Cardiac septum (tissue), 1 donor: ENCODE data around the gene KCNQ2. TPM values are rescaled to one million over a fixed set of nuclear protein-coding genes. Genes with fewer than 3 reads are reported as not detected.

ENCODE experiments used
- DNase-seq: peaks from one replicate; pipeline ENCODE4 v3.0.0-alpha.2; 2020; ENCODE audit warnings: low spot score
- intact Hi-C: fragments of 100-400 bp; cut with DNase I; formaldehyde crosslinking; loops from one replicate; pipeline ENCODE4 v1.14.0; 2022
- total RNA-seq: library from RNA; stranded (reverse); fragmentation: NEBNext Ultra II Directional; extraction: Animal tissue kit (Norgen Biotek cat#: 25700); gene quantifications from one replicate; pipeline ENCODE4 v1.2.1, GENCODE V29; 2021
- donor health status: DM: no; HTN: no; CAD: no.

The KCNQ2 gene
- total RNA-seq, 1 donor from 2014 or later, result 0.86 TPM

DNA sequence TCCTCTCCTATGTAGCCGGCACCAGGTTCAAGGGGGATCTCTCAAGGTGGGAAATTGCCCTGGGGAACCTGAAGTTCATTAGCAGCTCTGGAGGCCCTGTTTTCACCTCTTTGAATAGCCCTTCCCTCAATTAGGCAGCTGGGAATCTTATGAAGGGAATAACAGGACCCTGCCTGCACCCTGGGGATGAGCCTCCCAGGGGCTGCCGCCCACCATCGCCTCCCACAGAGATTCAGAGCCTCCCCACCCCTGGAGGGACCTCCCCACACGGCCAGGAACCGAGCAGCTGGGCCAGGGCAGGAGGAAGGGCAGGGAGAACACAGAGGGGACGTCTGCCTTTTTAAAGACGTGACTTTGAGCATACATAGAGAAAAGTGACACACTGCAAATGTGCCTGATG lies 31.1 kb upstream of the KCNQ2 start:
- no peak for DNase-seq
- intact Hi-C loops, result no loop called here

DNA sequence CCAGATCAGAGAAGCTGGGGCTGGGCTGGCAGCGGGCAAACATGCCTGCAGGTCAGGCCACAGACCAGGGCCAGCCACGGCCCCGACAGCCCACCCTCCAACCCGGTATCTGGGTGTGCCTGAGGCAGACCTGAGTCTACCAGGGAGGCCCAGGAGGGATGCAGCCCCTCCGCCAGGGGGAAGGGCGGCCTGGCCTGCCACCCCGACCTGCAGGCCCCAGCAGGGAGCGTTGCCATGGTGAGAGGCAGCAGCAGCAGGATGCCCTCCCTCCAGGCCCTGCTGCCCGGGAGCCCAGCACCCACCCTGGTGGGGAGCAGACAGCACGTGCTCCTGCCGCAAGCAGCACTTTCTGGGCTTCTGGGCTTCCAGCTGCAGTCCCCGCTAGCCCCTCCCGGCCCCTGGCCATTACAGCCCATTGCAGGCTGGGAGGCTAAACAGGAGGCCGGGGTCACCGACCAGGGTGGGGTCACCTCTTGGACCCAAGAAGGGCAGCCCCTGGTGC lies 30.3 kb upstream of the KCNQ2 start:
- intact Hi-C loops, result no loop called here
- DNase-seq, result no peak

DNA sequence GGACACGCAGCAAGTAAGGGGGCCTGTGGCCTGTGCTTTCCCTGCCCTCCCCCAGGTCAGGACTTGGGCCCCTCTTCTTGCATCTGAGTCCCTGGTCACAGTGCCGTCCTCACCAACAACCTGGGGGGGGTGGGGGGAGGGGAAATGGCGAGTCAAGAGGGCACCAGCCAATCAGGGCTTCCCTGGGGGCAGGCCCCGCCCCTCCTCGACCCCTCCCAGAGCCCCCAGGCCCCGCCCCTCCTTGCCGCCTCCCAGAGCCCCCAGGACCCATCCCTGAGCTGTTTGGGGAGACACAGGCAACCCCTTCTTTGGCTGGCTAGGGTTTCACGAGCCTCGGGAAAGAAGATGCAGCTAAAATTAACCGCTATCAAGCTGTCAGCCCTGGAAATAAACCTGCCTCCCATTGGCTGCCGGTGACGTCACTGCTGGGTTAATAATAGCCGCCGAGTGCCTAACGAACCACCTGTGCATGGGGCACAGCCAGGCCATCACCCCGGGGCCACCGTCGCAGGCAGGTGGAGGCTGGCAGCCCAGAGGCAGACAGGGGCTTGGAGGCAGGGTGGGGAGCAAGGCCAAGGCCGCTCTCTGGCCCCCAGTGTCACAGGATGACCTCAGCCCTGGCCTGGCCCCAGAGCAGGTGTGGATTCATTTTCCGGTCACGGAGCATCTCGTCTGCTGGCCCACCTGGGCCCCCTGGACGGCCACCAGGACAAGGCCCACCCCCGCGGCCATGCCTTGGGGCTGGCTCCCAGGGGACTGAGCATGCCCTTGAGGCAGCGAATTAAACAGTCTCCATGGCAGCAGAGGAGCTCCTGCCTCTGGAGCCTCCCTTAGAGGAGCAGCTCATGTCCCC lies 29.6 kb upstream of the KCNQ2 start:
- DNase-seq, result peak; percentile 92
- intact Hi-C loops, result no loop called here

DNA sequence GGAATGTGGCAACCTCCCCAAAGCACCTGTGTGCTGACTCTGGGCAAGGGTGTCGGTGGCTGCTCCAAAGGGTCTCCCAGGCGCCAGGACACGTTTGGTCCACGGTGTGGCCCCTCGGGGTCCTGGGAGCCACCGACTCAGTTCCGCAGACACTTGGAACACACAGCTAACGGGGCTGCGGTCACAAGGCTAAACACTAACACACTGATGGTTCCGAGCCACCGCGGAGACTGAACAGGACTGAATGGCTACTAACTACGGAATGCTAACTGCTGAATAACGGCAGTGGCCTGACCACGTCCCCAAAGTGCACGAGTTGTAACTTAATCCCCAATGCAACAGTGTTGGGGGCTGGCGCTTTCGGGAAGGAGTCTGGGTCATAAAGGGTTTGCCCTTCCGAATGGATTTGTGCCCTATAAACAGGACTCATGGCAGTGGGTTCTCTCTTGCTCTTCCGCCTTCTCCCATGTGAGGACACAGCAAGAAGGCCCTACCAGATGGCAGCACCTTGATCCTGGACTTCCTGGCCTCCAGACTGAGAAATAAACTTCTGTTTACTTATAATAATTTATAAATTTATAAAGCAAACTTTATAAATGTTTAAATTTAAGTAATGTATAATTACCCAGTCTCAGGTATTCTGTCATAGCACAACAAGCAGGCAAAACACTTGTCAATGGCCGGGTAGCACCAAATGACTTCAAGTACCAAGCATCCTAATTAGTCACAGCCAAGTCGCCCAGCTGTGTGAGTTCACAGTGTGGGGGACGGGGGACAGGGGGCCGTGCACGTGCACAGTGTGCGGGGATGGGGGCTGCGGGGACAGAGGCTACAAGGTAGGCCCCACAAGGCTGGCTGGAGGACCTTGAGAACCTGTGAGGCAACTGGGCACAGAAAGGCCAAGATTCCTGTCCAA lies 28.7 kb upstream of the KCNQ2 start:
- intact Hi-C loops, result no loop called here

DNA sequence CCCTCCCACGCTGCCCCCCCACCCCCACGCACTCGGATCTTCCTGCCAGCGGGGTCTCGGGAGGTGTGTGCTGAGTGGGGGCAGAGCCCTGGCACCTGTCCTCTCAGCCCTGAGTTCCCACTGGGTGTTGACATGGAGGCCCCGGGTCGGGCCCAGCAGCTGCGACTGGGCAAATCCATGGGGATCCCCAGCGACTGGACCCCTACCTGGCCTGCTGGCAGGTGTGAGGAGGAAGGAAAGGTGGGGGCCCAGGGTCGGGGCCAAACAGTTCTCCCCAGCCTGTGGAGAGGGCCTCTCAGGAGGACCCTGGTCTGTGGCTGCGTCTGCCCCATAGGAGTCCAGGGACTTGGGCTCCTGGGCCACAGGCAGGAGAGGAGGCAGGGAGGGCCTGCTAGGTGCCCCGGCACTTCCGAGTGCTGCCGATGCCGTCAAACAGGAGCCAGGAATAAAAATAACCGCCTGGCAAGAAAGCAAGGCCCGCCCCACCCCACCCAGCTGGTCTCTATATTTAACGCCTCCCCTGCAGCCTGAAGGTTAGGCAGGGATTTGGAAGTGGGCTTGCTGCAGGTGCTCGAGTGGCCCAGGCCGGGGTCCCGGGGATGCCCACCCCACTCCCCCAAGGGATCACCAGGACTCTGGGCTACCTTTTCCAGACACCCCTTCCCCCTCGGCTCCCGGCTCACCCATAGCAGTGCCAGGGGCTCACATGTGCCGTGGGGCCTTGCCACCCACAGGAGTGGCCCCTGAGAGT lies 27.9 kb upstream of the KCNQ2 start:
- no peak for DNase-seq
- intact Hi-C loops, result no loop called here

More for the DNA sequence above, 28.7 kb upstream of the KCNQ2 start:
- no peak for DNase-seq

DNA sequence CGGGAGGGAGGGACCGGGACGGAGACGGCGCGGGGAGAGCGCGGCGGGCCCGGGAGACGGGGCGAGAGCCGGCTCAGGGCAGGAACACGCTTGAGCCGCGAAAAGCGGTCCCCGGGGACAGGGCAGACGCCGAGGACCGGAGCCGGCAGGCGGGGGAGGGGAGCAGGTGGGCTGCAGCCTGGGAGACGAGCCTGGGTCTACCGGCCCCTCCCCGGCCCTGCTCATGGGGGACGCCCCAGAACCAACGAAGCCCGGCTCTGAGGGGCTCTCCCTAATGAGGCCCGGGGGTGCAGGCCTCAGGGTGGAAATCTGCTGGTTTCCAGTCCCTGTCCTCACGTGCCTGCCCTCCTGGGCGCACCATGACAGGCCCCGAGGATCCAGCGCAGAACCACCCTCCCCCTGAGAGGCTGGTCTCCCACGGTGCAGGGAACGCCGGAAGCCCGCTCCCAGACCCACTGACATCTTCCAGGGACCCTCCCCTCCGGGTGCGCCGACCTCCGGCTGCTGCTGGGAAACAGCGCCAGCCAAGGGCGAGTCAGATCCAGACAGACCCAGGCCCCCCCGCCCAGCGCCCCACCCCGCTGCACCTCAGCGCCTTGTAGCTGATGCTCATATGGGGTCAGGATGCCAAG lies 27.0 kb upstream of the KCNQ2 start:
- intact Hi-C loops, result no loop called here
- no peak for DNase-seq

DNA sequence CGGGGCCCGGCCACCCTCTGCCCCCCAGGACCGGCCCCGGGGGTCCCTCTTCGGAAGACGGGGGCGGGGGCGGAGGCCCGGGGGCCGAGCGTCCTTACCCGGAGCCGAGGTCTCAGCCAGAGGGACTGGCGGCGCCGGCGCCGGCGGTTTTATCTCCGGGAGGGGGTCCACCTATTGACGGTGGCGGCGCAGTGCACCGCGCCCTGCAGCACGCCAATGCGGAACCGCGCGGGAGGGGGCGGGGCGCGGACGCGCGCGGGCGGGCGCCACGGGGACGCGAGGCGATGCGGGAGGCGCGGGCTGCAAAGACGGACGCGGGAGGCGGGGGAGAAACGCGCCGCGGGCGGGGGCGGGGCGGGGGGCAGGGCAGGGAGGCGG lies 26.5 kb upstream of the KCNQ2 start, which contains the start of gene EEF1A2:
EEF1A2 (minus strand) TSS at position 124 of the 378 bp plus-strand sequence. CDS start 1,320 bp downstream, outside the sequence.
- DNase-seq, result no peak
- intact Hi-C loops, result no loop called here

DNA sequence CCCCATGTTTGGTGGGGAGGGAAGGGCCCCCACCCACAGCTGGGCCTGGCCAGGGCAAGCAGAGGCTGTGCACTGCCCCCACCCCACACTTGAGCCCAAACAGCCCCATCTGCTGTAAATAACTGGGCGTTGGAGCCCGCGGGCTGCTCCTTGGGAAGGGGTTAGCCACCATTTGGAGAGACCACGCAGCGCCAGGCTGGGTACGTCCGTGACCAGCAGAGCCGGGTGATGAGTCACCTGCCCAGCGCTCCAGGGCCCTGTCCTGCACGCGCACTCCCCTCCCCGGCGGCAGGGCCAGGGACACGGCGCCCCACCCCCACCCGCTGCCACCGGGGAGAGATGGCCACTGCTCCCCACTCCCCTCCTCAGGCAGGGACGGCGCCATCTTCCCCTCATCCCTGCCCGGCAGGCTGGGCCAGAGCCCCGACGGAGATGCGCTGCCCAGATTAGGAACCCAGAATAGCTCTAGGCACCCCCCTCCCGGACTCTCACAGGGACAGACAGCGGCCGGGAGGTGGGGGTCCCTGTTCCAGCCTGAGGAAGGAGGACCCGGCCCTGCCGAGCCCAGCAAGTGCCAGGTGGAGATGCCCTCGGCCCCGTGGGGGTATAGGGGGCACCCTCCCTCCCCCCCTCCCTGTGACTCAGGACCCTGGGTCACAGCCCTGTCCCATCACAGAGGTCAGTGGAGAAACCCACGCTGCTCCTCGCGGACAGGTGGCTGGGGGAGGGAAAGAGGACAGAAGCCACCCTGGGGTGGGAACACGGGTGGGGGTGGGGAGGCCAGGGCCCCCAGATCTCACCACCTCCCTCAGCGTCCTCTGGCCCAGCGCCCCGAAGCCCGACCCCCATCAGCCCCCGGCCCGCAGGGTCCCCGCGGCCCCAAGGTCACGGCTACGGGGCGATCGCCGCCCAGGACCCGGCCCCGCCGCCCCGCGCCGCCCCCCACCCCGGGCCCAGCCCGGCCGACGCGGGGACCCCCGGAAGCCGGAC lies 25.8 kb upstream of the KCNQ2 start:
- intact Hi-C loops, result no loop called here

DNA sequence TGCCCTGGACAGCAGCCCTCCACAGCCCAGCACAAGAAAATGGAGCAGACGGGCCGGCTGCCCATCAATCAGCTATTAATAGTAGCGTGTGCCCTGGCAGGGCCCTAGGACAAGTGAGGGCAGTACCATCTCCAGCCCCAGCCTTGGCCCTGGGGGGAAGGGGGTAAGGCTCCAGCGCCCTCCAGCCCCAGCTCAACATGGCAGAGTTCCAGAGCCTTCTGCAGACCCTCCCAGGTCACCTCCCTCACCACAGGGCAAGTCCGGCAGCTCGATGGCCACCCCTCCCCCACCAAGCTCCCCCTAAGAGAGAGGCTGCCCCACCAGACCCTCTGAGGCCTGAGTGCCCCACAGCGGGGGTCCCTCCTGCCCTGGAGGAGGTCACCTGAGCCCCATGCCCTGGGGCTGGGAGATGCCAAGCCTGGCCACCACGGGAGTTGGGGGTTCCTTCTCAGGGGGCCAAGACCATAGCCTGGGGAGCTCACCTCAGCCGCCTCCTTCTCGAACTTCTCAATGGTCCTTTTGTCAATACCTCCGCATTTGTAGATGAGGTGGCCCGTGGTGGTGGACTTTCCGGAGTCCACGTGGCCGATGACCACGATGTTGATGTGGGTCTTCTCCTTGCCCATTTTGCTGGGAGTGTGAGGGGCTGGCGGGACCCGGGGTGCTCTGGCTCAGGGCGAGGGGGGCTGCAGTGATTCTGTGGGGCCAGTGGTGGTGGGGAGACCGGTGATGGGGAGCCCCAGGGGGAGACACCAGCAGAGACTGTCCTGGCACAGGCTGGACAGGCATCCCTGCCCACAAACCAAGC lies 24.9 kb upstream of the KCNQ2 start:
- intact Hi-C loops, result no loop called here
- DNase-seq, result no peak

More for the DNA sequence above, 25.8 kb upstream of the KCNQ2 start:
- DNase-seq, result no peak

DNA sequence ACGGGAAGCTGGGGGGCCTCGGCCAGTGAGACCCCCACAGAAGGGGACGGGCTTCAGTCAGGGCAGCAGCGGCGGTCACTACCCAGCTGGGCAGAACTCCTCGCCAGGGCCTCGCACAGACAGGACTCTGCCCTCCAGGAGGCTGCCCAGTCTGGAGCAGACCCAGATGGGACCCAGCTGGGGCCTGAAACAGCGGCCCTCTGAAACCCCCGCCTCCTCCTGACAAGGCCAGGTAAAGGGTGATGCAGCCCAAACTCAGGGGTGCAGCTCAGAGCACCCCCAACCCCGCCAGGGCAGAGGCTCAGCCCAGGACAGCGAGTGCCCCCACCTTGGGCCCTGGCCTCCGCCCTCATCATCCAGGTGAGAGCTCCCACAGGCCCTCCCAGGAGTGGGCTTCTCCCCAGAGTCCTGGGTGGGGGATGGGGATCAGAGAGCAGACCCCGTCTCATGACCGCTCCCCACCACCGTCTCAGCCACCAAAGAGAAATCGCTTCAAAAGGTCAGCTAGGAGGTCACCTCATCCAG lies 24.2 kb upstream of the KCNQ2 start:
- intact Hi-C loops, result loop anchor here (1.0 kb wide), 1 partner anchor 24 kb away; the partner anchor contains the start of gene PPDPF
- no peak for DNase-seq

DNA sequence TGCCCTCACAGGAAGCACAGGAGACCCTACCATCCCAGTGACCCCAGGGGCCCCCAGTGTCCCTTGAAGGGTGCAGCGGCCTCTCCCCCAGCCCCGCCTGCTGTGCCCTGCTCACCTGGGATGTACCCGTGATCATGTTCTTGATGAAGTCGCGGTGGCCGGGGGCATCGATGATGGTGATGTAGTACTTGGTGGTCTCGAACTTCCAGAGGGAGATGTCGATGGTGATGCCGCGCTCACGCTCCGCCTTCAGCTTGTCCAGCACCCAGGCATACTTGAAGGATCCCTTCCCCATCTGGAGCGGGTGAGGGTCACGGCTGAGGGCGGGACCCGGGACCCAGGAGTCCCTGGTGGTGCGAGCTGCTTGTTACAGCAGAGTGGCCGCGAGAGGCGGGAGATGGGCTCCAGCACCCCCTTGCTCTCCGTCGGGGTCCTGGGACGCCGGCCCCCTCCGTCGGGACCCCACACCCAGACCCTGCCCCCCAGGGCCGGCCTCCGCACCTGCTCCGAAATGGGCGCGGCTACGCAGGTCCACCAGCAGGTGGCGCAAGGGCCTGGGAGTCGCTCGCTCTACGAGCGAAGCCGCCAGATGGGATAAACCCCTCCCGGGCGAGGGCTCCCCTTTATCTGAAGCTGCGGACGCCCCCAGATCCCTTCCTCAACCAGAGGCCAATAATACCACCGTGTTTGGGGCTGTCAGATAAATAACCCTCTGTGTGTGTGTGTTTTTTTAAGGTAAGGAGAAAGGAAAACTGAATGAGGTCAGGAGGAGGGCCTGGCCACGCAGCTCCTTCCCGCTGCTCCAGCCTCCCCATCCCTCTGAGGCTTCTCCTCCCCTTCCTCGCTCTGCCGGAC lies 23.5 kb upstream of the KCNQ2 start:
- DNase-seq, result peak; percentile 89
- intact Hi-C loops, result loop anchor here (1.0 kb wide), 1 partner anchor 24 kb away; the partner anchor contains the start of gene PPDPF

DNA sequence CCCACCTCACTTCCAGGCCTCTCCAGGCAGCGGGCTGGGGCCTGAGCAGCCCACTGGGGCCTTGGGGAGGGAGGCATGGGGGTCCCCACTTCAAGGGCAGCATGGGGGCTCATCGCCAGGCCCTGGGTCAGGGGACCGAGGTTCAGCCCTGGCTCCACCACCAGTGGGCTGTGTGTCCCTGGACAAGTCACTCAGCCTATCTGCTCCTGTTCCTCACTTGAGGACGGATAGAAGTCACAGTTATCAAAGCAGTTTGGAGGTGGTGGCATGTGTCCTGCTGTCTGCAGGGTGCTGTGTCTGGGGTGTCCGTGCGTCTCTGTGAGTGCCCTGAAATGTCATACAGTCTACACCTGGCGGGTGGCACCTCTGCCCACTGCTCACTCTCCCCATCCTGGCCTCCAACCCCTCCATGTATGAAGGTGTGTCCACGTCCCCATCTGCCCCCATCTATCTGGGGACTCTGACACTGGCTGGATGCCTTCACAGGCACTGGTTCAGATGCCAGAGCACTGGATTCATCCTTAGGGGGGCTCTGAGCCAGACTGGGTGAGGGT lies 22.8 kb upstream of the KCNQ2 start:
- intact Hi-C loops, result no loop called here
- no peak for DNase-seq

DNA sequence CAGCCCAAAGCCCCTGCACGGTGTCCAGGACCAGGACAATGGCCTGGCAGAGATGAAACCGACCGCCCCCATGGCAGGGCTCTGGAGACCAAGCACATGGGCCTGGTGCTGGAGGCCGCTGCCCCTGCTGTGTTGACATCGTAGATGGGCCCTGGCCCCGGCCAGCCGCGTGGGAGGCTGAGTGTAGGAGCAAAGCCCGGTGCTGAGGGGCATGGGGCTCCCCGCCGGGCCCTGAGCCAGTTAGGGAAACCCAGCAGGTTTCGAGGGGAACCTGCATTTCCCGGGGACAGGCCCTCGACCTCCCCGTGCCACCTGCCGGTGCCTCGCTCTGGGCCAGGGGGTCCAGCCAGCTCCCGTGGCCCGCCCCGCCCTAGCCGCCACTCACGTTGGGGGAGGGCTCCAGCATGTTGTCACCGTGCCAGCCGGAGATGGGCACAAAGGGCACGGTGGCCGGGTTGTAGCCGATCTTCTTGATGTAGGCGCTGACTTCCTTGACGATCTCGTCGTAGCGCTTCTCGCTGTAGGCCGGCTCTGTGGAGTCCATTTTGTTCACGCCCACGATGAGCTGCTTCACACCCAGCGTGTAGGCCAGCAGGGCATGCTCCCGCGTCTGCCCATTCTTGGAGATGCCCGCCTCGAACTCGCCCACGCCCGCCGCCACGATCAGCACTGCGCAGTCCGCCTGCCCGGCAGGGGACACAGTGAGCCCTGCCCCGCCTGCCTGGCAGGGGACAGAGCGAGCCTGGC lies 22.1 kb upstream of the KCNQ2 start:
- intact Hi-C loops, result loop anchor here (5.0 kb wide), 1 partner anchor 52 kb away; no protein-coding TSS in a partner anchor
- DNase-seq, result no peak

DNA sequence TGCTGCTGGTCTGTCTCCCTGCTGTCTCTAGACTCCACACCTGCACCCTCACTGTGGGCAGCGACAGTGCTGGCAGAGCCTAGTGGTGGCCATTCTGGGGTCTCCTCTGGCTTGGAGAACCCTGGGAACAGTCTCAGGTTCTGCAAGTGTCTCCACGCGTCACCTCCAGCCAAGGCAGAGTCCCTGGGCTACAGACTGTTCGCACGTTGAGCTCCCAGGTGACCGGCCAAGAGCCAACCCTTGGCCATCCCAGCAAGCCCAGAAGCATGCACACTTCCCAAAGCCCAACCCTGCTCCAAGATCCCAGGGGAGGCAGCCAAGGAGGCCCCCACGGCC lies 21.6 kb upstream of the KCNQ2 start:
- DNase-seq, result no peak
- intact Hi-C loops, result loop anchor here (5.0 kb wide), 1 partner anchor 52 kb away; no protein-coding TSS in a partner anchor

DNA sequence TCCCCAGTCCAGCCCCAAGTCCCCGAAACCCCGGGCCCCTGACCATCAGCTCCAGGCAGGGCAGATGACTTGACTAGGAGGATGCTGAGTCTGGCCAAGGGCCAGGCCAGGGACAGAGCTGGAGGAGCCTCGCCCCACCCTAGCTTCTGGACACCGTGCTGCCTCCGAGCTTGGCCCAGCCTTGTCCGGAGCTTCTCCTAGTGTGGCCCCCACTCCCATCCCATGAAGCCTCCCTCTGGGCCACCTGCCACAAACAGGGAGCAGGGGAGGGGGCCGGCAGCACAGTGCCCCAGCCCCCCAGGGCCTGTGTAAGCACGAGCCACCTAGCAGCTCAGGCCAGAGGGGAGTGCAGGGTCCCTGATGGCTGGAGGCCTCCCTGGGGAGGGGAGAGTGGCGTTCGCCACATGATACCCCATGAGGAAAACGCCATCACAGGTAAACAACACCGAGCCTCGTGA lies 21.1 kb upstream of the KCNQ2 start:
- no peak for DNase-seq
- intact Hi-C loops, result loop anchor here (5.0 kb wide), 1 partner anchor 51 kb away; no protein-coding TSS in a partner anchor
